NCI-H146 (cell line): Measurements from ENCODE around the gene RRP15.

ENCODE experiments used
- DNase-seq: peaks from one replicate; lab custom pipeline; 2025; lab: John Stamatoyannopoulos, UW

The RRP15 gene

GRCh38 chr1:218362418-218363076 lies 77.5 kb downstream of the RRP15 start:
- no peak for DNase-seq

GRCh38 chr1:218363141-218363540 lies 78.0 kb downstream of the RRP15 start:
- DNase-seq, result no peak

- peak; percentile 78 for DNase-seq
Observed at GRCh38 chr1:218364028-218364710, 79.1 kb downstream of the RRP15 start.

GRCh38 chr1:218365226-218365999 lies 80.3 kb downstream of the RRP15 start:
- DNase-seq, result no peak

- peak; percentile 97 for DNase-seq
Observed at GRCh38 chr1:218366322-218367052, 81.4 kb downstream of the RRP15 start.

- no peak for DNase-seq
Observed at GRCh38 chr1:218367118-218367517, 82.0 kb downstream of the RRP15 start.

- DNase-seq, result no peak
Observed at GRCh38 chr1:218368686-218369085, 83.6 kb downstream of the RRP15 start.

- no peak for DNase-seq
Observed at GRCh38 chr1:218369688-218370511, 84.8 kb downstream of the RRP15 start.

- peak; percentile 65 for DNase-seq
Observed at GRCh38 chr1:218371927-218372672, 87.0 kb downstream of the RRP15 start.

GRCh38 chr1:218374401-218375353 lies 89.6 kb downstream of the RRP15 start:
- DNase-seq, result no peak

- DNase-seq, result no peak
Observed at GRCh38 chr1:218376722-218377121, 91.6 kb downstream of the RRP15 start.

GRCh38 chr1:218377143-218377660 lies 92.1 kb downstream of the RRP15 start:
- no peak for DNase-seq

GRCh38 chr1:218380125-218380977 lies 95.3 kb downstream of the RRP15 start:
- DNase-seq, result no peak

- no peak for DNase-seq
Observed at GRCh38 chr1:218382261-218382660, 97.2 kb downstream of the RRP15 start.

GRCh38 chr1:218383051-218383450 lies 98.0 kb downstream of the RRP15 start:
- peak; percentile 48 for DNase-seq

- no peak for DNase-seq
Observed at GRCh38 chr1:218383681-218384080, 98.6 kb downstream of the RRP15 start.

GRCh38 chr1:218384581-218384993 lies 99.5 kb downstream of the RRP15 start:
- DNase-seq, result peak; percentile 69
